Neural progenitor cell (in vitro differentiated cells): ENCODE data around the gene TBRG4. TPM values are rescaled to one million over a fixed set of nuclear protein-coding genes. Genes with fewer than 3 reads are reported as not detected.

Experiments used
- DNase-seq: peaks from one replicate; pipeline ENCODE4 v3.0.0-alpha.2; 2016; ENCODE audit warnings: low spot score
- H2AFZ ChIP-seq: fragments of 200-600 bp; sonication (generic); replicated peaks from 2 replicates; pipeline ENCODE4 v1.6.1; 2016; ENCODE audit warnings: antibody characterized with exemption
- H3F3A ChIP-seq: fragments of 200-600 bp; sonication (generic); 2 replicates; pipeline ENCODE4 v1.6.1; 2016; ENCODE audit warnings: antibody characterized with exemption, low read depth
- H3K27ac ChIP-seq: fragments of 200-600 bp; sonication (generic); 2 replicates; pipeline ENCODE4 v1.5.1; 2016; ENCODE audit warnings: mild to moderate bottlenecking
- H3K27me3 ChIP-seq: fragments of 200-600 bp; sonication (generic); 2 replicates; pipeline ENCODE4 v1.6.1; 2016; ENCODE audit warnings: mild to moderate bottlenecking, moderate library complexity
- H3K36me3 ChIP-seq: fragments of 200-600 bp; sonication (generic); 2 replicates; pipeline ENCODE4 v1.5.1; 2016
- H3K4me1 ChIP-seq: fragments of 200-600 bp; sonication (generic); 2 replicates; pipeline ENCODE4 v1.6.1; 2016; ENCODE audit warnings: mixed run types
- H3K4me2 ChIP-seq: fragments of 200-600 bp; sonication (generic); 2 replicates; pipeline ENCODE4 v1.6.1; 2016
- H3K4me3 ChIP-seq: fragments of 200-600 bp; sonication (generic); 2 replicates; pipeline ENCODE4 v1.5.1; 2016
- H3K79me2 ChIP-seq: fragments of 200-600 bp; sonication (generic); 2 replicates; pipeline ENCODE4 v1.6.1; 2016; ENCODE audit warnings: low read depth
- H3K9ac ChIP-seq: fragments of 200-600 bp; sonication (generic); 2 replicates; pipeline ENCODE4 v1.6.1; 2016
- H3K9me3 ChIP-seq: fragments of 200-600 bp; sonication (generic); 2 replicates; pipeline ENCODE4 v1.5.1; 2016; ENCODE audit warnings: low read depth
- H4K20me1 ChIP-seq: fragments of 200-600 bp; sonication (generic); 2 replicates; pipeline ENCODE4 v1.6.1; 2016; ENCODE audit warnings: low read depth
- H3K27ac Mint-ChIP-seq: 3 replicates; pipeline ENCODE4 v1.8.0; 2021; ENCODE audit warnings: mixed read lengths
- H3K27me3 Mint-ChIP-seq: 2 replicates; pipeline ENCODE4 v1.8.0; 2022; ENCODE audit warnings: low read depth, mild to moderate bottlenecking, inconsistent platforms, moderate library complexity, mixed read lengths; ENCODE audit not compliant: insufficient read depth
- H3K36me3 Mint-ChIP-seq: 3 replicates; pipeline ENCODE4 v1.8.0; 2021; ENCODE audit warnings: mixed read lengths
- H3K4me1 Mint-ChIP-seq: 3 replicates; pipeline ENCODE4 v1.8.0; 2021; ENCODE audit warnings: mixed read lengths
- H3K4me3 Mint-ChIP-seq: 3 replicates; pipeline ENCODE4 v1.8.0; 2021; ENCODE audit warnings: mild to moderate bottlenecking, moderate library complexity, mixed read lengths
- H3K9me3 Mint-ChIP-seq: 3 replicates; pipeline ENCODE4 v1.8.0; 2020; ENCODE audit warnings: mixed read lengths
- EZH2 ChIP-seq: fragments of 200-600 bp; sonication (generic); IDR thresholded peaks from 2 replicates; pipeline ENCODE4 v1.6.1; 2017; ENCODE audit warnings: antibody characterized with exemption, mild to moderate bottlenecking, moderate library complexity
- EZH2phosphoT487 ChIP-seq: fragments of 200-600 bp; sonication (generic); IDR thresholded peaks from 2 replicates; pipeline ENCODE4 v1.6.1; 2017; ENCODE audit warnings: antibody characterized with exemption
- total RNA-seq: library from RNA; depleted of rRNA; stranded (reverse); fragments of >200 nt; gene quantifications from 2 replicates; pipeline ENCODE4 v1.2.3, GENCODE V29; 2015; ENCODE audit warnings: low replicate concordance
- TF ChIP-seq, protein P1 (sequence below): fragments of 200-600 bp; sonication (generic); IDR thresholded peaks from 2 replicates; pipeline ENCODE4 v1.5.1; 2017; ENCODE audit warnings: antibody characterized with exemption, mild to moderate bottlenecking

TBRG4 gene
- total RNA-seq, 1 donor from 2014 or later: 32.2 TPM

DNA sequence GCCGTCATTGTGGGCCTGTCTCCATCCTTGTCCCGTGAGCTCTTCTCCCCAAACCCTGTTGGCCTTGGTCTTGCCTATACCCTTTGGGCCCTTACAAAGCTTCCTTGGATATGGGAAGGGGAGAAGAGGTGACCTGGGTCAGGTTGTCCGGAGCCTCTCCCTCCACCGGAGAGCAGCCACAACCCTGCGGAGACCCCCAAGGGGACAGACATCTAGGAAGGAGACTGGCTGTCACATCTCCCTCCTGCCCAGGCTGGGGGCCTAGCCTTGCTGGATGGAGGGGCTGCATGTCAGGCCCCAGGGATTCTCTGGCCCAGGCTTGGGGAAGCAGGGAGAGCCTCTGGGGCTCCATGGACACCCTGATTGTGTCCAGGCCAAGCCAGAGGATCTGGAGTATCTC is 34.6 kb downstream of the TBRG4 start:
- no peak overlapping the region for H3K4me3 ChIP-seq
- no peaks in the 10 kb centered on the region for H3F3A ChIP-seq
- no peak overlapping the region for H3K4me3 Mint-ChIP-seq
- no peaks in the 10 kb centered on the region for H3K79me2 ChIP-seq
- no peak overlapping the region for H3K9ac ChIP-seq
- TF ChIP-seq EZH2: no peak
- no peak for TF ChIP-seq EZH2phosphoT487
- TF ChIP-seq, protein P1, sequence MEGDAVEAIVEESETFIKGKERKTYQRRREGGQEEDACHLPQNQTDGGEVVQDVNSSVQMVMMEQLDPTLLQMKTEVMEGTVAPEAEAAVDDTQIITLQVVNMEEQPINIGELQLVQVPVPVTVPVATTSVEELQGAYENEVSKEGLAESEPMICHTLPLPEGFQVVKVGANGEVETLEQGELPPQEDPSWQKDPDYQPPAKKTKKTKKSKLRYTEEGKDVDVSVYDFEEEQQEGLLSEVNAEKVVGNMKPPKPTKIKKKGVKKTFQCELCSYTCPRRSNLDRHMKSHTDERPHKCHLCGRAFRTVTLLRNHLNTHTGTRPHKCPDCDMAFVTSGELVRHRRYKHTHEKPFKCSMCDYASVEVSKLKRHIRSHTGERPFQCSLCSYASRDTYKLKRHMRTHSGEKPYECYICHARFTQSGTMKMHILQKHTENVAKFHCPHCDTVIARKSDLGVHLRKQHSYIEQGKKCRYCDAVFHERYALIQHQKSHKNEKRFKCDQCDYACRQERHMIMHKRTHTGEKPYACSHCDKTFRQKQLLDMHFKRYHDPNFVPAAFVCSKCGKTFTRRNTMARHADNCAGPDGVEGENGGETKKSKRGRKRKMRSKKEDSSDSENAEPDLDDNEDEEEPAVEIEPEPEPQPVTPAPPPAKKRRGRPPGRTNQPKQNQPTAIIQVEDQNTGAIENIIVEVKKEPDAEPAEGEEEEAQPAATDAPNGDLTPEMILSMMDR: no peak
- peaks cover 8% of the 10 kb centered on the region for H3K27me3 Mint-ChIP-seq
- no peak overlapping the region for H2AFZ ChIP-seq
- H3K4me2 ChIP-seq: no peak overlapping the region
- H3K9me3 Mint-ChIP-seq: no peaks in the 10 kb centered on the region
- no peaks in the 10 kb centered on the region for H3K4me1 ChIP-seq
- no peak overlapping the region for H3K27ac ChIP-seq
- DNase-seq: no peak
- no peaks in the 10 kb centered on the region for H4K20me1 ChIP-seq
- H3K27me3 ChIP-seq: no peaks in the 10 kb centered on the region
- H3K9me3 ChIP-seq: no peaks in the 10 kb centered on the region
- no peak overlapping the region for H3K27ac Mint-ChIP-seq
- H3K36me3 Mint-ChIP-seq: peaks cover 8% of the 10 kb centered on the region
- no peaks in the 10 kb centered on the region for H3K36me3 ChIP-seq
- no peaks in the 10 kb centered on the region for H3K4me1 Mint-ChIP-seq

DNA sequence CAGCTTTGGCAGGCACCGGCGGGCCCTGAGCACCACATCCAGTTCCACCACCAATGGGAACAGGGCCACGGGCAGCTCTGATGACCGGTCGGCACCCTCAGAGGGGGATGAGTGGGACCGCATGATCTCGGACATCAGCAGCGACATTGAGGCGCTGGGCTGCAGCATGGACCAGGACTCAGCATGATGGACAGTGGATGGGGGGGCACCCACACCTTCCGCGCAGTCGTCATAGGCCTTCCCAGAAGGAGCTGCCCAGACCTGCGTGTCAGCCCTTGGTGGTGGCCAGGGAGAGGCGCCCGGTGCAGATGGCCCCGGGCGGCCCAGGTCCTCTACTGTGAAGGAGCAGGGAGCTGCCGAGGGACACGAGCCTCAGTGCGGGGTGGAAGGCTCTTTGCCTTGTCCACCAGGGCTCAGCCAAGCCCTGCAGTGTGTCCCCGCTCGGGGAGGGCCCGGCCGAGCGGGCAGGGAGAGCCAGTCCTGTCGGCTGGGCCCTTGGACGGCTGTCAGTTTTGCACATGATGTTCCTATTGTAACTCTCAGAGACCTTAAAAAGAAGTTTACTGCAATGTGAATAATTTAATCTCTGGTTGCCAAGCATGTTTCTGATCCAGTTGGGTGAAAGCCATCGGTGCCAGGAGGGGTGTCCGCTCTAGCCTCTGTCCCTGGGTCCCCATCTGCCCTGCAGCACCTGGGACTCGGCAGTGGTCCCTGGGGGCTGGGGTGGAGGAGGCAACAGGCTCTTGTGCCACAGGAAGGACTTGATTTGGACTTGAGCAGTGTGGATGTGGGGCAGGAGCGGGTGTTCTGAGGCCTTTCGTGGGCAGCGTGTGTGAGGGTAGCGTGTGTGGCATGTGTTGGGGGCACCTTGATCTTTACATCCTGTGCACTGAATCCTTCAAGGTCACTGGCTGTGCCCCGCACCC is 35.4 kb downstream of the TBRG4 start:
- no peak overlapping the region for H2AFZ ChIP-seq
- TF ChIP-seq, protein P1: no peak
- TF ChIP-seq EZH2phosphoT487 (no peak), EZH2 (no peak)
- no peak overlapping the region for H3K9ac ChIP-seq
- Mint-ChIP-seq H3K27me3 (peaks cover 8% of the 10 kb centered on the region), H3K4me1 (no peaks in the 10 kb centered on the region), H3K36me3 (peaks cover 8% of the 10 kb centered on the region), H3K9me3 (no peaks in the 10 kb centered on the region), H3K4me3 (no peak overlapping the region), H3K27ac (no peak overlapping the region)
- no peaks in the 10 kb centered on the region for H3K9me3 ChIP-seq
- H3K27me3 ChIP-seq: no peaks in the 10 kb centered on the region
- H3F3A ChIP-seq: no peaks in the 10 kb centered on the region
- H3K4me2 ChIP-seq: no peak overlapping the region
- no peak for DNase-seq
- H3K36me3 ChIP-seq: no peaks in the 10 kb centered on the region
- no peak overlapping the region for H3K27ac ChIP-seq
- no peaks in the 10 kb centered on the region for H3K79me2 ChIP-seq
- H3K4me3 ChIP-seq: no peak overlapping the region
- H4K20me1 ChIP-seq: no peaks in the 10 kb centered on the region
- H3K4me1 ChIP-seq: no peaks in the 10 kb centered on the region

DNA sequence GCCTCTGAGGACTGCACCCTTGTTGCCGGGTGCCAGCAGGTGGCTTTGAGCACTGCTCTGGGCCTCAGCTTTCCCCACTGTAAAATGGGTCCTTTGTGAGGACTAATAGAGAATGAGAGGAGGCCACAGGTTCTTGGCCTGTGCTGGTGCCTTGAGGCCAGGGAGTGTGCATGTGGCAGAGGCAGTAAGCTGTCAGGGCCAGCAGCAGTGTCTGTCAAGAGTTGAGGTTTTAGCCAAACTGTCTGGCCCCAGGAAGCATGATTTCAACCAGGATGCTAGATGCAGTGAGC is 36.2 kb downstream of the TBRG4 start:
- H3K36me3 ChIP-seq: no peaks in the 10 kb centered on the region

More for the DNA sequence above, 36.2 kb downstream of the TBRG4 start:
- peaks cover 8% of the 10 kb centered on the region for H3K27me3 Mint-ChIP-seq
- Histone ChIP-seq H4K20me1 (no peaks in the 10 kb centered on the region), H2AFZ (no peak overlapping the region), H3K27me3 (no peaks in the 10 kb centered on the region), H3K4me3 (no peak overlapping the region), H3K4me1 (no peaks in the 10 kb centered on the region), H3K9me3 (no peaks in the 10 kb centered on the region), H3K9ac (no peak overlapping the region), H3K27ac (no peak overlapping the region), H3F3A (no peaks in the 10 kb centered on the region), H3K4me2 (no peak overlapping the region), H3K79me2 (no peaks in the 10 kb centered on the region)
- no peak for TF ChIP-seq EZH2phosphoT487
- TF ChIP-seq, protein P1: no peak
- TF ChIP-seq EZH2: no peak
- no peak for DNase-seq
- peaks cover 8% of the 10 kb centered on the region for H3K36me3 Mint-ChIP-seq
- no peak overlapping the region for H3K4me3 Mint-ChIP-seq
- no peak overlapping the region for H3K27ac Mint-ChIP-seq
- H3K4me1 Mint-ChIP-seq: no peaks in the 10 kb centered on the region
- H3K9me3 Mint-ChIP-seq: no peaks in the 10 kb centered on the region
